Stimulated activated CD8-positive, alpha-beta memory T cell treated with anti-CD3 and anti-CD28 coated beads, Interleukin-7, amount 100 ng/mL, for 24 hours (primary cell): ENCODE measurements around the gene SNRNP27.
"Not testable (repeated sequence)": the region's sequence is repeated elsewhere in the genome, so short reads cannot be mapped to it uniquely, and the experiment has no call there.

Experiments used
- DNase-seq: peaks from one replicate; pipeline ENCODE4 v3.0.0-alpha.2; 2020; ENCODE audit warnings: low read depth

The SNRNP27 gene

GRCh38 chr2:69893684-69894551 is at the start of gene SNRNP27:
Gene SNRNP27 (plus strand): TSS chr2:69893956. CDS start chr2:69893985, 29 bp downstream.
- DNase-seq = peak; percentile 69

- no peak for DNase-seq
Observed at GRCh38 chr2:69843993-69844392, 49.8 kb upstream of the SNRNP27 start.

GRCh38 chr2:69844560-69844959 is 49.2 kb upstream of the SNRNP27 start:
- DNase-seq = no peak

GRCh38 chr2:69846182-69847067 is 47.3 kb upstream of the SNRNP27 start:
- DNase-seq = no peak

GRCh38 chr2:69847068-69847828 is 46.5 kb upstream of the SNRNP27 start:
- no peak for DNase-seq

GRCh38 chr2:69848186-69848790 is 45.5 kb upstream of the SNRNP27 start:
- DNase-seq = no peak

- DNase-seq = no peak
Observed at GRCh38 chr2:69858261-69858660, 35.5 kb upstream of the SNRNP27 start.

GRCh38 chr2:69863298-69863697 is 30.5 kb upstream of the SNRNP27 start:
- DNase-seq = no peak

- DNase-seq = no peak
Observed at GRCh38 chr2:69888451-69888850, 5.3 kb upstream of the SNRNP27 start.

GRCh38 chr2:69889302-69889701 is 4.5 kb upstream of the SNRNP27 start:
- no peak for DNase-seq

- DNase-seq = no peak
Observed at GRCh38 chr2:69890881-69891280, 2.9 kb upstream of the SNRNP27 start.

- DNase-seq = not testable (repeated sequence)
Observed at GRCh38 chr2:69892838-69893424, 825 bp upstream of the SNRNP27 start.

GRCh38 chr2:69894737-69895136 is 981 bp downstream of the SNRNP27 start:
- not testable (repeated sequence) for DNase-seq

- DNase-seq = no peak
Observed at GRCh38 chr2:69902213-69902922, 8.6 kb downstream of the SNRNP27 start.

- no peak for DNase-seq
Observed at GRCh38 chr2:69907216-69907615, 13.5 kb downstream of the SNRNP27 start.

- DNase-seq = no peak
Observed at GRCh38 chr2:69911985-69912563, 18.3 kb downstream of the SNRNP27 start.

GRCh38 chr2:69914164-69914949 is 20.6 kb downstream of the SNRNP27 start:
- peak; percentile 12 for DNase-seq

GRCh38 chr2:69914950-69915945 is 21.5 kb downstream of the SNRNP27 start, which contains the start of gene MXD1:
Gene MXD1 (plus strand): TSS chr2:69915109. CDS start chr2:69915331, 222 bp downstream.
- DNase-seq = peak; percentile 99
